8988T (cell line): Measurements from ENCODE around the gene NOL3.

Experiments used
- DNase-seq: peaks from one replicate; pipeline ENCODE4 v3.0.0; 2011

NOL3 gene

GRCh38 chr16:67207249-67208091, 37.1 kb downstream of the NOL3 start:
- DNase-seq, result no peak

- no peak for DNase-seq
Observed at GRCh38 chr16:67208154-67208896, 38.0 kb downstream of the NOL3 start.

GRCh38 chr16:67209565-67209964, 39.2 kb downstream of the NOL3 start:
- no peak for DNase-seq

- no peak for DNase-seq
Observed at GRCh38 chr16:67210069-67210937, 40.0 kb downstream of the NOL3 start.

- DNase-seq, result no peak
Observed at GRCh38 chr16:67211674-67212073, 41.3 kb downstream of the NOL3 start.

- DNase-seq, result no peak
Observed at GRCh38 chr16:67212766-67213165, 42.4 kb downstream of the NOL3 start.

- no peak for DNase-seq
Observed at GRCh38 chr16:67213197-67214019, 43.1 kb downstream of the NOL3 start.

- no peak for DNase-seq
Observed at GRCh38 chr16:67215706-67216105, 45.4 kb downstream of the NOL3 start.

GRCh38 chr16:67216612-67217490, 46.5 kb downstream of the NOL3 start:
- DNase-seq, result no peak

GRCh38 chr16:67223992-67224391, 53.7 kb downstream of the NOL3 start:
- DNase-seq, result no peak
